ENCODE measurements around the gene AKR1B1.

The AKR1B1 gene

DNA sequence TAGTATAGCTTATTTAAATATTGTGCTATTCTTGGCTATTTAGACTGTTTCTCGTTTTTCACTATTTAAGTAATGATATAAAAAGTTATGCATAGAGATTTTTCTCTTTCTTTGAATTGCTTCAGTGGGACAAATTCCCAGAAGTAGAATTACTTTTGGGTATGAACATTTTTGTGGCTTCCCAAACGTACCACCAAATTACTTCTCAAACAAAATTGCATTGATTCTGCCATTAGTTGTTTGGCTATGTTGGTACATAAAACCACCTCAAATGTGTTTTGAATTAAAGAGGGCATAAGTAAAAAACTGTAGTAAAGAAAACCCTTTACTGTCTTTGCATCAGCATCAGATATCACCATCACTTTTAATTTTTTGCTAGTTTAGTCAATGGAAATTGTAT, 31.0 kb downstream of the AKR1B1 start:
- peaks cover 0 to 5% (median 0%) of the 10 kb centered on the region in 5 donors for H3K9me3 ChIP-seq (ENCODE audit: control insufficient read depth in 5 of 5, low read length in 5 of 5)
- peaks cover 0 to 4% (median 0%) of the 10 kb centered on the region in 5 donors for H3K27me3 ChIP-seq (ENCODE audit: control insufficient read depth in 5 of 5, insufficient read depth in 4 of 5, low read length in 5 of 5)
- no peak overlapping the region for H3K27ac ChIP-seq (ENCODE audit: low read depth, low read length)
- no peak overlapping the region for H3K9ac ChIP-seq (ENCODE audit: low read length in 5 of 5)
- no peak overlapping the region for H3K4me3 ChIP-seq (ENCODE audit: low read depth in 1 of 5, low read length in 5 of 5)
- no peaks in the 10 kb centered on the region for H3K36me3 ChIP-seq (ENCODE audit: control insufficient read depth in 5 of 5, insufficient read depth in 5 of 5, low read length in 5 of 5)
- peaks cover 0 to 12% (median 11%) of the 10 kb centered on the region in 5 donors for H3K4me1 ChIP-seq (ENCODE audit: control insufficient read depth in 5 of 5, insufficient read depth in 5 of 5, low read length in 5 of 5)

DNA sequence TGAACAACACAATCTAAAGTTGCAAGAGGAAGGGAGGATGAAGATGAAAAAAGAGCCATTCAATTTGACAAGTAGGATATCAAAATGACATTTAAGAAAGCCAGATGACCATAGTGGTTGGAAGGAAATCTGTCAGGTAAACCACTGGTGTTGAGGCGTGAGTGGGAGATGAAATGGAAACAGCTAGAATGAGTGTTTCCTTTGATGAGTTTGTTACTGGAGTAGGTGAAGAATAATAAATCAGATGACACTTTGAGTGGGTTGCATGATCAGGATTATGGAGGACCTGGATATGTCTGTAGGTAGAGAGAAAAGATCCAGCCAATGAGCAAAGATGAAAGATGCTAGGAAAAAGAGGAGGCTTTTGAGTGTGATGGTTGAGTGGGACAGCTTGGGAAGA, 33.1 kb downstream of the AKR1B1 start:
- no peaks in the 10 kb centered on the region for H3K4me1 ChIP-seq (ENCODE audit: control insufficient read depth in 5 of 5, insufficient read depth in 5 of 5, low read length in 5 of 5)
- no peaks in the 10 kb centered on the region for H3K36me3 ChIP-seq (ENCODE audit: control insufficient read depth in 5 of 5, insufficient read depth in 5 of 5, low read length in 5 of 5)
- H3K9me3 ChIP-seq (ENCODE audit: control insufficient read depth in 5 of 5, low read length in 5 of 5) = peaks cover 0 to 5% (median 0%) of the 10 kb centered on the region in 5 donors
- peaks cover 0 to 4% (median 0%) of the 10 kb centered on the region in 5 donors for H3K27me3 ChIP-seq (ENCODE audit: control insufficient read depth in 5 of 5, insufficient read depth in 4 of 5, low read length in 5 of 5)
- H3K27ac ChIP-seq (ENCODE audit: low read depth, low read length) = no peak overlapping the region
- H3K9ac ChIP-seq (ENCODE audit: low read length in 5 of 5) = no peak overlapping the region
- H3K4me3 ChIP-seq (ENCODE audit: low read depth in 1 of 5, low read length in 5 of 5) = no peak overlapping the region

DNA sequence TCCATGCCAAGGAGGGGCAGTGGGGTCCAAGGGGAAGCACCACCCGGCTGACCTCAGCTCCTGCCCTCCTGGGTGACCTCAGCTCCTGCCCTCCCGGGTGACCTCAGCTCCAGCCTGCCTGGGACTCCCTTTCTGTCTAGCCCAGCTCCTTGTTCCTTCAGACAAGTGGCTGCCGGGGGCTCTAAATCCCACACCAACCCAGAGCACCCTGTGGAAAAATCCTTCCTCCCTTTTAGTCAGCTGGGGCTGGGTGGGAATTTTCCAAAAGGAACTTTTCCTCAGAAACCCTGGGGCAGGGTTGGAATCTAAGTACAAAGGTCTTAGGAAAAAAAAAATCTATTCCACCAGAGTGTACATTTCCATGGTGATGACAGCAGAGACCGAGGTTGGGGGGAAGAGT, 36.3 kb downstream of the AKR1B1 start:
- H3K36me3 ChIP-seq (ENCODE audit: control insufficient read depth in 5 of 5, insufficient read depth in 5 of 5, low read length in 5 of 5) = no peaks in the 10 kb centered on the region
- H3K9me3 ChIP-seq (ENCODE audit: control insufficient read depth in 5 of 5, low read length in 5 of 5) = peaks cover 0 to 5% (median 0%) of the 10 kb centered on the region in 5 donors
- H3K27me3 ChIP-seq (ENCODE audit: control insufficient read depth in 5 of 5, insufficient read depth in 4 of 5, low read length in 5 of 5) = peaks cover 0 to 4% (median 0%) of the 10 kb centered on the region in 5 donors
- H3K27ac ChIP-seq (ENCODE audit: low read depth, low read length) = no peak overlapping the region
- H3K9ac ChIP-seq (ENCODE audit: low read length in 5 of 5) = no peak overlapping the region
- no peak overlapping the region for H3K4me3 ChIP-seq (ENCODE audit: low read depth in 1 of 5, low read length in 5 of 5)
- H3K4me1 ChIP-seq (ENCODE audit: control insufficient read depth in 5 of 5, insufficient read depth in 5 of 5, low read length in 5 of 5) = no peaks in the 10 kb centered on the region

DNA sequence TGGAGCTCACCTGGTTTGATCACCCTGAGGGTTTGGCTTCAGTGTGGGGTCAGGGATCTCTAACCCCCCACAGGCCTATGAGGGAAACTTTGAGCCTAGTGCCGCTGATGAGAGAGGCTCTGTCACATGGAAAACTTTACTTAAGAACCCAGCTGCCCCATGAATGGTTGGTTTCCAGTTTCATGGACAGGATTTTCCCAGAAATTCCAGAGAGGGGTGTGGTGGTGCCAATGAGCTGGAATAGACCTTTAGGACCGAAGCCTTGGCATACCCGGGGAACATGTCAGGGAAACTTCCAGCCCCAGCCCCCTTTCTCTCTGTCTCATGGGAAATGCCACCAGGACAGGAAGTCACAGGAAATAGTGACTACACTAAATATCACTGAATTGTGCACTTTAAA, 36.9 kb downstream of the AKR1B1 start:
- H3K9me3 ChIP-seq (ENCODE audit: control insufficient read depth in 5 of 5, low read length in 5 of 5) = no peaks in the 10 kb centered on the region
- no peaks in the 10 kb centered on the region for H3K4me1 ChIP-seq (ENCODE audit: control insufficient read depth in 5 of 5, insufficient read depth in 5 of 5, low read length in 5 of 5)
- no peak overlapping the region for H3K4me3 ChIP-seq (ENCODE audit: low read depth in 1 of 5, low read length in 5 of 5)
- peaks cover 0 to 4% (median 0%) of the 10 kb centered on the region in 5 donors for H3K27me3 ChIP-seq (ENCODE audit: control insufficient read depth in 5 of 5, insufficient read depth in 4 of 5, low read length in 5 of 5)
- H3K9ac ChIP-seq (ENCODE audit: low read length in 5 of 5) = no peak overlapping the region
- H3K36me3 ChIP-seq (ENCODE audit: control insufficient read depth in 5 of 5, insufficient read depth in 5 of 5, low read length in 5 of 5) = no peaks in the 10 kb centered on the region
- H3K27ac ChIP-seq (ENCODE audit: low read depth, low read length) = no peak overlapping the region

DNA sequence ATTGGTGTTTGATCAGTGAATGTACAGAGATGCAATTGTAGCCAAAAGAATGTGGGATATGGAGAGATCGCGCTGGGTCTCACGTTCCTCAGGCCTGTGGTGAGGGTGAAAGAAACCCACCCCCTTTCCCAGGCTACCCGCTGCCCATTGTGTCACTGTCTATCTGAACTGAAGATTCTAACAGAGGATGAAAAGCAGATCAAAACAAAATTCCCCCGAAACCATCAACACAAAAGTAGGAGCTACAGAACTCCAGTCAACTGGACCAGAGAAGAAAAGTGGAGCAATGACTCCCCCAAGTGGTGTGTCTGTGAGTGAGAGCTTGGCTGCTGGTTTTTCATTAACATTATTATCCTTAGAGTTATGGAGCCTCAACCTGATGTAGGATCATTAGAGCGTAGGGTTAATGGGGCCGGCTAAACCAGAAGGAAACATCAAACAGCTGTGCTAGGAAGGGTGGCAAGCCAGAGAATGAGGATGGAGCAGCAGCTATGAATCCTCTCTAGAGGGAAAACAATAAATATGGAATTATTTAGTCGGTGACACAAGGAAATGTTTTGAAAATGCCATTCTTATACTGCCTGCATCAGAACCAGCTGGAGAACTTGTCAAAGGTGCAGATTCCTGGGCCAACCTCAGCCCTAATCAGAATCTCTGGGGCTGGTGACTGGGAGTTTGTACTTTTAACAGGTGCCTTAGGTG, 38.3 kb downstream of the AKR1B1 start:
- Histone ChIP-seq H3K9ac (ENCODE audit: low read length in 5 of 5) (no peak overlapping the region), H3K9me3 (ENCODE audit: control insufficient read depth in 5 of 5, low read length in 5 of 5) (no peaks in the 10 kb centered on the region), H3K27me3 (ENCODE audit: control insufficient read depth in 5 of 5, insufficient read depth in 4 of 5, low read length in 5 of 5) (peaks cover 0 to 4% (median 0%) of the 10 kb centered on the region in 5 donors), H3K4me3 (ENCODE audit: low read depth in 1 of 5, low read length in 5 of 5) (no peak overlapping the region), H3K4me1 (ENCODE audit: control insufficient read depth in 5 of 5, insufficient read depth in 5 of 5, low read length in 5 of 5) (no peaks in the 10 kb centered on the region), H3K36me3 (ENCODE audit: control insufficient read depth in 5 of 5, insufficient read depth in 5 of 5, low read length in 5 of 5) (no peaks in the 10 kb centered on the region), H3K27ac (ENCODE audit: low read depth, low read length) (no peak overlapping the region)

DNA sequence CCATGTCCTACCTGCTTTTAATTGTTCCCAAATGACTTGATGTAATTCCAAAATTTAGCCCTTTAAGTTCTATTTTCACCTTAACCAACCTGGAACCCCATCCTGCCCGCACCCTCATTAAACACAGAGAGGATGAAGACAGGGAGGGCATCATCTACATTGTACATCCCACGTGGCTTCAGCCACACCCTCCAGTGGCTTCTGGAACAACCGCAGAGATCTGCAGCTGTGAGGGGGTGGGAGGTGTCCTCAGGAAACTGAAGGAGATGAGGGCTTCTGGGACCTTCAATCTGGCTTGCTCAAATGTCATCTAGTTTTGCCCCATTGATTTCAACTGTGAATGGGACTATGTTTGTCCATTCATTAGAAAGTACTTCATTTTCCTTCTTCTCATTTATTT, 39.0 kb downstream of the AKR1B1 start:
- peaks cover 0 to 4% (median 0%) of the 10 kb centered on the region in 5 donors for H3K27me3 ChIP-seq (ENCODE audit: control insufficient read depth in 5 of 5, insufficient read depth in 4 of 5, low read length in 5 of 5)
- H3K4me1 ChIP-seq (ENCODE audit: control insufficient read depth in 5 of 5, insufficient read depth in 5 of 5, low read length in 5 of 5) = no peaks in the 10 kb centered on the region
- no peak overlapping the region for H3K4me3 ChIP-seq (ENCODE audit: low read depth in 1 of 5, low read length in 5 of 5)
- H3K9me3 ChIP-seq (ENCODE audit: control insufficient read depth in 5 of 5, low read length in 5 of 5) = no peaks in the 10 kb centered on the region
- no peak overlapping the region for H3K9ac ChIP-seq (ENCODE audit: low read length in 5 of 5)
- H3K27ac ChIP-seq (ENCODE audit: low read depth, low read length) = no peak overlapping the region
- H3K36me3 ChIP-seq (ENCODE audit: control insufficient read depth in 5 of 5, insufficient read depth in 5 of 5, low read length in 5 of 5) = no peaks in the 10 kb centered on the region

DNA sequence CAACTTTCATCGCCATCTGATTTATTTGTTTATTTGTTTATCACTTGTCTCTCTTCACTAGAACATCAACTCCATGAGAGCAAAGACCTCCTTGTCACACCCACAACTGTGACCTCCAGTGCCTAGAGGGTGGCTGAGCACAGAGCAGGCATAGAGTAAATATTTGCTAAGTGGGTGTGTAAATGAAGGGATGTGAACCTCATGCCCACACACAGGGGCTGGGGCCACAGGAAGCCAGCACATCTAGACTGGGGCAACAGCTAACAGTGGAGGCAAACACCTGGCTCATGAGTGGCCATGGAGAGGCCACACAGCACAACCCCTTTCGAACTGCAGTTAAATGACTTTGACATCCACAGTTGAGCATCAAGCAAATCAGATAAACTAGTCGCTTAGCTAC, 39.8 kb downstream of the AKR1B1 start:
- no peak overlapping the region for H3K9ac ChIP-seq (ENCODE audit: low read length in 5 of 5)
- no peaks in the 10 kb centered on the region for H3K36me3 ChIP-seq (ENCODE audit: control insufficient read depth in 5 of 5, insufficient read depth in 5 of 5, low read length in 5 of 5)
- H3K4me1 ChIP-seq (ENCODE audit: control insufficient read depth in 5 of 5, insufficient read depth in 5 of 5, low read length in 5 of 5) = no peaks in the 10 kb centered on the region
- H3K9me3 ChIP-seq (ENCODE audit: control insufficient read depth in 5 of 5, low read length in 5 of 5) = no peaks in the 10 kb centered on the region
- no peak overlapping the region for H3K27ac ChIP-seq (ENCODE audit: low read depth, low read length)
- peaks cover 0 to 3% (median 0%) of the 10 kb centered on the region in 5 donors for H3K27me3 ChIP-seq (ENCODE audit: control insufficient read depth in 5 of 5, insufficient read depth in 4 of 5, low read length in 5 of 5)
- H3K4me3 ChIP-seq (ENCODE audit: low read depth in 1 of 5, low read length in 5 of 5) = no peak overlapping the region

DNA sequence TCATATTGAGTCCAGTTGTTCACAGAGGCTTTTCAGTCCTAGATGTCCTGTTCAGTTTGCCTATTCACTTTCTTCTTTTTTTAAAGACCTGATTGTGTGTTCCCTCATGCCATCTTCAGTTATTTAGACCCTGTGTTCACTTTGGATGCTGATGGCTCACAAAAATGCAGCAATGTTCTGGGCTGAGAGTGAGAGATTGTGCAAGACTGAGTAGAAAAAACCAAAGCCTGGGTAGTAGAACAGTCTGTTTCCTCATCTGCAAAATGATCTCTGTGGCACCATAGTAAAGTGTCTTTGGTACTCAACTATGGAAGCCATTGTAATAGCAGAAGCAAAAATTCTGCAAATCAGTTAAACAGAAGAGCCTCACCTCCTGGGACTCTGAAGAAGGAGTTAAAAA, 43.2 kb downstream of the AKR1B1 start:
- Histone ChIP-seq H3K27me3 (ENCODE audit: control insufficient read depth in 5 of 5, insufficient read depth in 4 of 5, low read length in 5 of 5) (peaks cover 0 to 2% (median 0%) of the 10 kb centered on the region in 5 donors), H3K9me3 (ENCODE audit: control insufficient read depth in 5 of 5, low read length in 5 of 5) (no peaks in the 10 kb centered on the region), H3K4me3 (ENCODE audit: low read depth in 1 of 5, low read length in 5 of 5) (no peak overlapping the region), H3K4me1 (ENCODE audit: control insufficient read depth in 5 of 5, insufficient read depth in 5 of 5, low read length in 5 of 5) (no peaks in the 10 kb centered on the region), H3K9ac (ENCODE audit: low read length in 5 of 5) (no peak overlapping the region), H3K36me3 (ENCODE audit: control insufficient read depth in 5 of 5, insufficient read depth in 5 of 5, low read length in 5 of 5) (no peaks in the 10 kb centered on the region), H3K27ac (ENCODE audit: low read depth, low read length) (no peak overlapping the region)

DNA sequence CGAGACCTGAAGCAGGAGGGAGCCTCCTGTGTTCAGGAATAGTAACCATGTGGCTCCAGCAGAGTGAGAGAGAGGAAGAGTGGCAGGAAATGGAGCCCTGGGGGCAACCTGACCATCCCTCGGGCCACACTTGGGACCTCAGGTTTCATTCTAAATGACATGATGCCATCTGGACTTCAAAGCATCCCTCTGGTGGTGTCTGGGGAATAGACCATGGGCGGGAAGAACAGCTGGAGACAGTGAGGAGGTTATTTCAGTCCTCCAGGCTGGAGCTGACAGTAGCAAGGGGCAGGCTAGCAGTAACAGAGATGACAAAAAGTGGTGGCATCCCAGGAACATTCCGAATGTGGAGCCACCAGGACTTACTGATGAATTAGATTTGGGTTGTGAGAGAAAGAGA, 44.8 kb downstream of the AKR1B1 start:
- Histone ChIP-seq H3K4me3 (ENCODE audit: low read depth in 1 of 5, low read length in 5 of 5) (no peak overlapping the region), H3K27me3 (ENCODE audit: control insufficient read depth in 5 of 5, insufficient read depth in 4 of 5, low read length in 5 of 5) (peaks cover 0 to 2% (median 0%) of the 10 kb centered on the region in 5 donors), H3K4me1 (ENCODE audit: control insufficient read depth in 5 of 5, insufficient read depth in 5 of 5, low read length in 5 of 5) (no peaks in the 10 kb centered on the region), H3K9ac (ENCODE audit: low read length in 5 of 5) (no peak overlapping the region), H3K27ac (ENCODE audit: low read depth, low read length) (no peak overlapping the region), H3K36me3 (ENCODE audit: control insufficient read depth in 5 of 5, insufficient read depth in 5 of 5, low read length in 5 of 5) (no peaks in the 10 kb centered on the region), H3K9me3 (ENCODE audit: control insufficient read depth in 5 of 5, low read length in 5 of 5) (no peaks in the 10 kb centered on the region)

DNA sequence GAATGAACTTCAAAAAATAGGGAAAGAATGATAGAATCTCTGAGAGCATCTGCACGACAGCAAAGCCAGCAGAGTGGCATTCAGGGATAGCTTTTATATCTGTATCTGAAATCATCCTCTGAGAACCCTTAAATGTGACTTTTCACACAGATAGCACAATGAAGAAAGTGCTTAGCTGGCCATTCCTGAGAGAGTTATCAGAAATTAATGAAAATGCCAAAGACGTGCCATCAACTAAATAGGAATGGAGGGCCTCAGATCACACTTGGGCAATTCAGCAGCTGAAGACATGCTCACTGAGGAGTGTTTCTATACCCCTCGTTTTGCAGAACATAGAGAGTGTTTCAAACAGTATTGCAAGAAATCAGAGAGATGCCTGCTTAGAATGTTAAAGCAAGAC, 51.6 kb downstream of the AKR1B1 start:
- Histone ChIP-seq H3K36me3 (ENCODE audit: control insufficient read depth in 5 of 5, insufficient read depth in 5 of 5, low read length in 5 of 5) (no peaks in the 10 kb centered on the region), H3K4me3 (ENCODE audit: low read depth in 1 of 5, low read length in 5 of 5) (no peak overlapping the region), H3K4me1 (ENCODE audit: control insufficient read depth in 5 of 5, insufficient read depth in 5 of 5, low read length in 5 of 5) (peaks cover 0 to 2% (median 0%) of the 10 kb centered on the region in 5 donors), H3K9me3 (ENCODE audit: control insufficient read depth in 5 of 5, low read length in 5 of 5) (peaks cover 0 to 3% (median 0%) of the 10 kb centered on the region in 5 donors), H3K27ac (ENCODE audit: low read depth, low read length) (no peak overlapping the region), H3K9ac (ENCODE audit: low read length in 5 of 5) (no peak overlapping the region), H3K27me3 (ENCODE audit: control insufficient read depth in 5 of 5, insufficient read depth in 4 of 5, low read length in 5 of 5) (no peaks in the 10 kb centered on the region)

Data from subcutaneous abdominal adipose tissue (tissue), 5 donors.